Tibial nerve (tissue), 4 donors: Measurements from ENCODE around the gene DENND5B. TPM values are rescaled to one million over a fixed set of nuclear protein-coding genes. Genes with fewer than 3 reads are reported as not detected.

ENCODE experiments used
- DNase-seq, 2 donors: peaks; one replicate each; pipeline ENCODE4 v3.0.0-alpha.2; 2019; ENCODE audit warnings: low spot score in 2 of 2
- H3K27ac ChIP-seq, 4 donors: fragments of 200-600 bp; sonication (generic) in 3 of 4; one replicate each; pipeline ENCODE4 v1.5.1; 2017 to 2019; ENCODE audit warnings: mild to moderate bottlenecking in 1 of 4
- H3K27me3 ChIP-seq, 2 donors: fragments of 200-600 bp; sonication (generic) in 1 of 2; one replicate each; pipeline versions ENCODE4 v1.5.1 to v1.6.0; 2017 to 2019
- H3K36me3 ChIP-seq, 3 donors: fragments of 200-600 bp; sonication (generic); one replicate each; pipeline ENCODE4 v1.5.1; 2018 to 2019
- H3K4me1 ChIP-seq, 4 donors: fragments of 200-600 bp; sonication (generic) in 3 of 4; one replicate each; pipeline ENCODE4 v1.5.1; 2017 to 2019
- H3K4me3 ChIP-seq, 4 donors: fragments of 200-600 bp; sonication (generic) in 3 of 4; one replicate each; pipeline ENCODE4 v1.5.1; 2017 to 2019; ENCODE audit warnings: mild to moderate bottlenecking in 1 of 4, moderate library complexity in 1 of 4
- H3K9me3 ChIP-seq, 4 donors: fragments of 200-600 bp; sonication (generic) in 3 of 4; one replicate each; pipeline ENCODE4 v1.5.1; 2017 to 2019
- EP300 ChIP-seq, 2 donors: sonication (generic); formaldehyde crosslinking; IDR thresholded peaks; one replicate each; pipeline ENCODE4 v1.6.1; 2017; ENCODE audit warnings: antibody characterized with exemption in 2 of 2, mild to moderate bottlenecking in 1 of 2
- POLR2A ChIP-seq, 2 donors: fragments of 450-650 bp; IDR thresholded peaks; one replicate each; pipeline ENCODE4 v1.6.1; 2017; ENCODE audit warnings: antibody characterized with exemption in 2 of 2, mild to moderate bottlenecking in 2 of 2, moderate library complexity in 2 of 2
- WGBS, 2 donors: methylation state at CpG; one replicate each; pipeline ENCODE4 v1.1.5; 2018; 5-methylcytosine and 5-hydroxymethylcytosine counted together
- total RNA-seq, 4 donors: library from RNA; depleted of rRNA; stranded (reverse); fragments of >200 nt; gene quantifications; one replicate each; pipeline ENCODE4 v1.1.0, GENCODE V29; 2016
- TF ChIP-seq, protein P1 (sequence below), 5 experiments: fragments of 200-600 bp in 3 of 5; fragments of 450-650 bp in 2 of 5; sonication (generic) in 3 of 5; IDR thresholded peaks; one replicate each; pipeline ENCODE4 v1.5.1; 2016 to 2019; ENCODE audit warnings: antibody characterized with exemption in 5 of 5, mild to moderate bottlenecking in 3 of 5, moderate library complexity in 2 of 5

The DENND5B gene
- total RNA-seq, 4 donors from 2014 or later: 22.6 to 55.7 (median 42.8) TPM

DNA sequence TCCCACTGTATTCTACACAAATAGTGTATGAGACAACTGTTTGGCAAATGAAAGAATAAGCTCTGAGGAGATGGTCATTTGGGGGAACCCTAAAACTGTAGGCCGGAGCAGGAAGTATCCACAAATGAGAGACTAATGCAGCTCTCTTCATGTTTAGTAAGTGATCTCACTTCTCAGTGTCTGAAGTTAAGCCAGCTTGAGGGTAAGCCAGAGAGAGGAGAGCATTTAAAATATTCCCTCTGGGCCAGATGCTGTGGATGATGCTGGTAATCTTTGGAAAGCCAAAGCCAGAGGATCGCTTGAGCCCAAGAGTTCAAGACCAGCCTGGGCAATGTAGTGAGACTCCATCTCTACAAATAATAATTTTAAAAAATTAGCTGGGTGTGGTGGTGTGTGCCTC lies 134.4 kb downstream of the DENND5B start:
- H3K4me1 ChIP-seq: no peaks in the 10 kb centered on the region
- peaks cover 0 to 13% (median 0%) of the 10 kb centered on the region in 3 donors for H3K36me3 ChIP-seq
- H3K27ac ChIP-seq: no peak overlapping the region
- TF ChIP-seq, protein P1, sequence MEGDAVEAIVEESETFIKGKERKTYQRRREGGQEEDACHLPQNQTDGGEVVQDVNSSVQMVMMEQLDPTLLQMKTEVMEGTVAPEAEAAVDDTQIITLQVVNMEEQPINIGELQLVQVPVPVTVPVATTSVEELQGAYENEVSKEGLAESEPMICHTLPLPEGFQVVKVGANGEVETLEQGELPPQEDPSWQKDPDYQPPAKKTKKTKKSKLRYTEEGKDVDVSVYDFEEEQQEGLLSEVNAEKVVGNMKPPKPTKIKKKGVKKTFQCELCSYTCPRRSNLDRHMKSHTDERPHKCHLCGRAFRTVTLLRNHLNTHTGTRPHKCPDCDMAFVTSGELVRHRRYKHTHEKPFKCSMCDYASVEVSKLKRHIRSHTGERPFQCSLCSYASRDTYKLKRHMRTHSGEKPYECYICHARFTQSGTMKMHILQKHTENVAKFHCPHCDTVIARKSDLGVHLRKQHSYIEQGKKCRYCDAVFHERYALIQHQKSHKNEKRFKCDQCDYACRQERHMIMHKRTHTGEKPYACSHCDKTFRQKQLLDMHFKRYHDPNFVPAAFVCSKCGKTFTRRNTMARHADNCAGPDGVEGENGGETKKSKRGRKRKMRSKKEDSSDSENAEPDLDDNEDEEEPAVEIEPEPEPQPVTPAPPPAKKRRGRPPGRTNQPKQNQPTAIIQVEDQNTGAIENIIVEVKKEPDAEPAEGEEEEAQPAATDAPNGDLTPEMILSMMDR (IDR thresholded peaks at IDR 0.05): no peak
- no peak for TF ChIP-seq POLR2A (IDR thresholded peaks at IDR 0.05)
- TF ChIP-seq EP300 (IDR thresholded peaks at IDR 0.05): no peak
- no peak overlapping the region for H3K4me3 ChIP-seq
- 83 to 92% methylated on average over 2 of the region's 2 CpGs for WGBS, 2 donors
- no peak for DNase-seq
- H3K27me3 ChIP-seq: no peaks in the 10 kb centered on the region
- H3K9me3 ChIP-seq: no peaks in the 10 kb centered on the region

DNA sequence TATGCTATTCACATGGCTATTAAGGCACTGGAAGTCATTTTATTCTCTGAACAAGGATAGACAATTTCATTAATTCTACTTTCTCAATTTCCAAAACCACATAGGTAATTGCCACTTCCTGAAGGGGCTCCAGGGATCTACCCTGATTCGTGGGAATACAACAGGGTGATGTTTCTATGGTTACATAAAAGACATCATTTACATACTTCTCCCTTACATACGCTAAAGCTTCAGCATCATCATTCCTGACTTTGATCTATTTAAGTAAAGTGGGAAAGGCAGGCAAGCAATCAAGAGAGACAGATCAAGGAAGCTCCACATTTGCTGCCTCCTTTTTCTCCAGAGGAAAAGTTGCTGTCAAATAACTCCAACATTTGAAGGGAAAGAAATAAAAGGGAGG lies 146.2 kb downstream of the DENND5B start:
- 68 to 75% methylated on average over 2 of the region's 2 CpGs for WGBS, 2 donors
- Histone ChIP-seq H3K27ac (no peak overlapping the region), H3K4me1 (no peaks in the 10 kb centered on the region), H3K36me3 (peaks cover 0 to 52% (median 0%) of the 10 kb centered on the region in 3 donors), H3K27me3 (no peaks in the 10 kb centered on the region), H3K9me3 (no peaks in the 10 kb centered on the region), H3K4me3 (no peak overlapping the region)
- TF ChIP-seq EP300 (IDR thresholded peaks at IDR 0.05) (no peak), POLR2A (IDR thresholded peaks at IDR 0.05) (no peak)
- TF ChIP-seq, protein P1 (IDR thresholded peaks at IDR 0.05): no peak
- DNase-seq: no peak

DNA sequence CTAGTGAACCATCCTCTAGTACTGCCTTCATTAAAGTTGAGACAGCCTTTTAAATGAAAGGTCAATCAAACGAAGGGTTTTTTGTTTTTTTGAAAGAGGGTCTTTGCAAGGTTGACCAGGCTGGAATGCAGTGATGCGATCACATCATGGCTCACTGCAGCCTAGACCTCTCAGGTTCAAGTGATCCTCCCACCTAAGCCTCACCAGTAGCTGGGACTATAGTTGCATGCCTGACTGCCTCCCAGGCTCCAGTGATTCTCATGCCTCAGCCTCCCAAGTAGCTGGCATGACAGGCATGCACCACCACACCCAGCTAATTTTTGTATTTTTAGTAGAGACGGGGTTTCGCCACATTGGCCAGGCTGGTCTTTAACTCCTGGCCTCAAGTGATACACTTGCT lies 150.3 kb downstream of the DENND5B start:
- Histone ChIP-seq H3K27me3 (no peaks in the 10 kb centered on the region), H3K27ac (no peak overlapping the region), H3K4me1 (no peaks in the 10 kb centered on the region), H3K36me3 (peaks cover 0 to 30% (median 0%) of the 10 kb centered on the region in 3 donors), H3K4me3 (no peak overlapping the region), H3K9me3 (no peaks in the 10 kb centered on the region)
- 86 to 87% methylated on average over 4 of the region's 4 CpGs for WGBS, 2 donors
- no peak for DNase-seq
- TF ChIP-seq, protein P1 (IDR thresholded peaks at IDR 0.05): no peak
- no peak for TF ChIP-seq EP300 (IDR thresholded peaks at IDR 0.05)
- no peak for TF ChIP-seq POLR2A (IDR thresholded peaks at IDR 0.05)

DNA sequence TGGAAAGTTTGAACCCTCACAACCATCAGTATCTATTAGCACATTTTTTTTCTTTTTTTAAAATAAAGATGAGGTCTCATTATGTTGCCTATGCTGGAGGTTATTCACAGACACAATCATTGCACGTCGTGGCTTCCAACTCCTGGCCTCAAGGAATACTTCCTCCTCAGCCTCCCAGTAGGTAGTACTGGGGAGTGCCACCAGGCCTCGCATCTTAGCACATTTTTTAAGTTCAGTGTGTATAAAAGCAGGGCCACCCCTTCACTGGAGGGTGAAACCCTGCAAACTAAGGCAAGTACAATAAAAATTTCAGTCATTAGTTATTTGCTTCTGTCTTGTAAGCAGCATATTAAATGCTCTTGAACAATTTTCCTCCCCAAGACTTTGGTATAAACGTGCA lies 150.8 kb downstream of the DENND5B start:
- no peak for TF ChIP-seq EP300 (IDR thresholded peaks at IDR 0.05)
- TF ChIP-seq, protein P1 (IDR thresholded peaks at IDR 0.05): no peak
- no peak for TF ChIP-seq POLR2A (IDR thresholded peaks at IDR 0.05)
- no peak for DNase-seq
- WGBS, 2 donors: 90 to 93% methylated on average over 4 of the region's 4 CpGs
- no peak overlapping the region for H3K27ac ChIP-seq
- H3K4me1 ChIP-seq: no peaks in the 10 kb centered on the region
- no peak overlapping the region for H3K4me3 ChIP-seq
- no peaks in the 10 kb centered on the region for H3K9me3 ChIP-seq
- H3K27me3 ChIP-seq: no peaks in the 10 kb centered on the region
- peaks cover 0 to 28% (median 0%) of the 10 kb centered on the region in 3 donors for H3K36me3 ChIP-seq

DNA sequence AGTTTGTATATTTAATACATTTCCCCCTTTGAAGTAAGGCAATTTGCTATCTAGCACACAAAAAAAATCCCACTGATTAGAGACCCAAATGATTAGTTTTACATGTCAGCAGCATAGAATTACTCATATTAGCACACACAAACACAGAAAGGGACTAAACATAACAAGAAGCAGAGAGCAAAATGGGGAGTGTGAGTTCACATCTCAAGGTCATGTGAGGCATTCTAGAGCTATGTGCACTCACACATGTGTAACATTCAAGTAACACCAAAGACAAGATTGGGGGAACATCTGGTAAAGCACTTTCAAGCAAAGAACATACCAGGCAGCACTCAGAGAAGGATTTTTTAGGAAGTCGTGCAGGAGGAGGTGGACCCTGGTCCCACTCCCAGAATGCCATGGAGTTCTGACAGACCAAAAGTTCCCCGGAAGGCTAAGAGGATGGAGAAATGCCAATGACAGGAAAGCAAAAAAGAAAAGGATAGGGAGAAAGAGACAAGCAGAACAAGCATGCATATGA lies 159.2 kb downstream of the DENND5B start:
- H3K9me3 ChIP-seq: no peaks in the 10 kb centered on the region
- no peaks in the 10 kb centered on the region for H3K27me3 ChIP-seq
- 22 to 41% methylated on average over 2 of the region's 2 CpGs for WGBS, 2 donors
- H3K27ac ChIP-seq: no peak overlapping the region
- no peaks in the 10 kb centered on the region for H3K36me3 ChIP-seq
- H3K4me1 ChIP-seq: no peaks in the 10 kb centered on the region
- no peak overlapping the region for H3K4me3 ChIP-seq
- TF ChIP-seq POLR2A (IDR thresholded peaks at IDR 0.05): no peak
- no peak for TF ChIP-seq EP300 (IDR thresholded peaks at IDR 0.05)
- TF ChIP-seq, protein P1 (IDR thresholded peaks at IDR 0.05): no peak
- no peak for DNase-seq
